Endothelial cell of hepatic sinusoid (primary cell): ENCODE results near the gene PADI4.

Experiments
- in situ Hi-C: cut with HindIII; loops from 2 replicates; pipeline ENCODE4 v1.10.0; 2017; ENCODE audit warnings: low sequenced_read_pairs

The PADI4 gene

GRCh38 chr1:17346046-17346789, 38.2 kb downstream of the PADI4 start:
- in situ Hi-C loops: no loop called here

- in situ Hi-C loops: no loop called here
Measured at GRCh38 chr1:17347769-17348592, 40.0 kb downstream of the PADI4 start.

GRCh38 chr1:17348593-17349234, 40.7 kb downstream of the PADI4 start:
- in situ Hi-C loops: no loop called here

GRCh38 chr1:17350083-17350482, 42.1 kb downstream of the PADI4 start:
- in situ Hi-C loops: loop anchor here (5.0 kb wide), 5 partner anchors 37 to 278 kb away; no protein-coding TSS in a partner anchor

GRCh38 chr1:17350928-17351446, 43.0 kb downstream of the PADI4 start:
- in situ Hi-C loops: loop anchor here (5.0 kb wide), 5 partner anchors 36 to 279 kb away; no protein-coding TSS in a partner anchor

- in situ Hi-C loops: loop anchor here (5.0 kb wide), 5 partner anchors 36 to 279 kb away; no protein-coding TSS in a partner anchor
Measured at GRCh38 chr1:17351598-17352324, 43.8 kb downstream of the PADI4 start.

- in situ Hi-C loops: loop anchor here (5.0 kb wide), 5 partner anchors 35 to 280 kb away; no protein-coding TSS in a partner anchor
Measured at GRCh38 chr1:17352419-17352909, 44.5 kb downstream of the PADI4 start.

GRCh38 chr1:17355898-17356297, 47.9 kb downstream of the PADI4 start:
- in situ Hi-C loops: no loop called here

GRCh38 chr1:17356387-17357026, 48.5 kb downstream of the PADI4 start:
- in situ Hi-C loops: no loop called here

- in situ Hi-C loops: no loop called here
Measured at GRCh38 chr1:17358557-17358956, 50.6 kb downstream of the PADI4 start.

GRCh38 chr1:17359031-17359430, 51.0 kb downstream of the PADI4 start:
- in situ Hi-C loops: no loop called here

GRCh38 chr1:17359808-17360207, 51.8 kb downstream of the PADI4 start:
- in situ Hi-C loops: no loop called here

- in situ Hi-C loops: no loop called here
Measured at GRCh38 chr1:17360272-17360956, 52.4 kb downstream of the PADI4 start.

GRCh38 chr1:17361687-17362086, 53.7 kb downstream of the PADI4 start:
- in situ Hi-C loops: no loop called here

- in situ Hi-C loops: no loop called here
Measured at GRCh38 chr1:17363351-17363750, 55.4 kb downstream of the PADI4 start.

GRCh38 chr1:17363771-17364170, 55.8 kb downstream of the PADI4 start:
- in situ Hi-C loops: no loop called here

- in situ Hi-C loops: no loop called here
Measured at GRCh38 chr1:17365293-17365692, 57.3 kb downstream of the PADI4 start.

- in situ Hi-C loops: no loop called here
Measured at GRCh38 chr1:17369466-17369865, 61.5 kb downstream of the PADI4 start.

GRCh38 chr1:17370618-17371017, 62.6 kb downstream of the PADI4 start:
- in situ Hi-C loops: loop anchor here (10.0 kb wide), 1 partner anchor 356 kb away; the partner anchor contains the start of gene ATP13A2
